Fibroblast of mammary gland (primary cell): Measurements from ENCODE around the gene STK17B.

Source experiments
- DNase-seq: peaks from one replicate; pipeline ENCODE4 v3.0.0-alpha.2; 2010; ENCODE audit warnings: low read depth
- H3K4me3 ChIP-seq: 2 replicates; pipeline ENCODE4 v1.5.1; 2011; ENCODE audit warnings: low read depth, mild to moderate bottlenecking, low read length, moderate library complexity; ENCODE audit not compliant: control insufficient read depth
- CTCF ChIP-seq: conservative IDR thresholded peaks from 2 replicates; pipeline ENCODE4 v1.5.1; 2011; ENCODE audit warnings: low read depth, low read length, inconsistent platforms; ENCODE audit not compliant: control insufficient read depth, insufficient read depth

STK17B gene

GRCh38 chr2:196108604-196109003 lies 62.8 kb downstream of the STK17B start:
- DNase-seq: no peak
- no peak overlapping the region for H3K4me3 ChIP-seq
- TF ChIP-seq CTCF: no peak

- DNase-seq: no peak
- no peak for TF ChIP-seq CTCF
- no peak overlapping the region for H3K4me3 ChIP-seq
Measured at GRCh38 chr2:196105951-196106350, 65.4 kb downstream of the STK17B start.

GRCh38 chr2:196104066-196104465 lies 67.3 kb downstream of the STK17B start:
- DNase-seq: no peak
- H3K4me3 ChIP-seq: no peak overlapping the region
- no peak for TF ChIP-seq CTCF

- no peak overlapping the region for H3K4me3 ChIP-seq
- TF ChIP-seq CTCF: no peak
- DNase-seq: no peak
Measured at GRCh38 chr2:196103626-196104025, 67.8 kb downstream of the STK17B start.

- H3K4me3 ChIP-seq: no peak overlapping the region
- TF ChIP-seq CTCF: no peak
- DNase-seq: peak; percentile 87
Measured at GRCh38 chr2:196101325-196101991, 69.9 kb downstream of the STK17B start.

- H3K4me3 ChIP-seq: no peak overlapping the region
- peak; percentile 52 for DNase-seq
- TF ChIP-seq CTCF: no peak
Measured at GRCh38 chr2:196099916-196100315, 71.5 kb downstream of the STK17B start.
